SKM-1 treated with dmso at 0.1 percent for 144 hours (cell line): Measurements from ENCODE around the gene HBA1.
"Not testable (repeated sequence)": the region's sequence is repeated elsewhere in the genome, so short reads cannot be mapped to it uniquely, and the experiment has no call there.

Experiments used
- DNase-seq: peaks from one replicate; lab custom pipeline; 2025; ENCODE audit not compliant: unreplicated experiment; lab: John Stamatoyannopoulos, UW

Gene HBA1

GRCh38 chr16:173928-174769 lies 2.3 kb upstream of the HBA1 start:
- not testable (repeated sequence) for DNase-seq

- no peak for DNase-seq
These were observed 1.2 kb upstream of the HBA1 start for GRCh38 chr16:175011-175949.

GRCh38 chr16:176006-176405 lies 474 bp upstream of the HBA1 start:
- DNase-seq, result not testable (repeated sequence)

- DNase-seq, result peak; percentile 100
These were observed 928 bp downstream of the HBA1 start for GRCh38 chr16:177394-177822.

GRCh38 chr16:177981-178667 lies 1.6 kb downstream of the HBA1 start:
- no peak for DNase-seq

GRCh38 chr16:178668-179015 lies 2.2 kb downstream of the HBA1 start:
- no peak for DNase-seq

- no peak for DNase-seq
These were observed 3.0 kb downstream of the HBA1 start for GRCh38 chr16:179211-180092.

GRCh38 chr16:180101-180675 lies 3.7 kb downstream of the HBA1 start, which contains the start of gene HBQ1:
Gene HBQ1, plus strand, starts transcription at chr16:180459. Its CDS starts 28 bp downstream, at chr16:180487.
- no peak for DNase-seq

GRCh38 chr16:180681-181564 lies 4.4 kb downstream of the HBA1 start:
- peak; percentile 72 for DNase-seq

- no peak for DNase-seq
These were observed 5.1 kb downstream of the HBA1 start for GRCh38 chr16:181565-182021.

GRCh38 chr16:183005-183404 lies 6.5 kb downstream of the HBA1 start:
- DNase-seq, result no peak

GRCh38 chr16:185213-185612 lies 8.7 kb downstream of the HBA1 start:
- DNase-seq, result no peak

- no peak for DNase-seq
These were observed 9.2 kb downstream of the HBA1 start for GRCh38 chr16:185691-186090.

- DNase-seq, result no peak
These were observed 10.8 kb downstream of the HBA1 start for GRCh38 chr16:187330-187729.

GRCh38 chr16:188674-189073 lies 12.2 kb downstream of the HBA1 start:
- no peak for DNase-seq

- no peak for DNase-seq
These were observed 13.2 kb downstream of the HBA1 start for GRCh38 chr16:189604-190186.

GRCh38 chr16:191831-192230 lies 15.4 kb downstream of the HBA1 start:
- no peak for DNase-seq

GRCh38 chr16:192686-193085 lies 16.2 kb downstream of the HBA1 start:
- DNase-seq, result no peak
